ENCODE results near the gene TMEM269. TPM values are rescaled to one million over a fixed set of nuclear protein-coding genes. Genes with fewer than 3 reads are reported as not detected.
A peak's percentile ranks its signal among the peaks of the same experiment; 100 is the strongest.

The TMEM269 gene
- total and polyA plus RNA-seq, 9 of the 15 experiments (the other 6 are each of a cell fraction or from before 2014, with no cell fraction given): 0.09 to 0.49 (median 0.21) TPM

GRCh38 chr1:42822800-42823392 is 38.1 kb downstream of the TMEM269 start (continued):
- peak; percentile 66; the same call in 1 of the 2 replicates for TF ChIP-seq ARID3A (IDR thresholded peaks at IDR 0.05; ENCODE audit: borderline replicate concordance, low read depth, low read length)
- peak; percentile 21; the same call in 1 of the 2 replicates for TF ChIP-seq ZNF384 (IDR thresholded peaks at IDR 0.05; ENCODE audit: low read depth, low read length)
- no peak for TF ChIP-seq PHTF2 (CRISPR knock-in tag; IDR thresholded peaks at IDR 0.05)
- no peak for TF ChIP-seq RBM39 (optimal IDR thresholded peaks at IDR 0.05; ENCODE audit: low read depth, low read length)
- no peak for TF ChIP-seq ZNF696 (CRISPR knock-in tag; conservative IDR thresholded peaks at IDR 0.05)
- no peak for TF ChIP-seq ZNF184 (CRISPR knock-in tag; IDR thresholded peaks at IDR 0.05)
- TF ChIP-seq POLR2H (tag; IDR thresholded peaks at IDR 0.05; ENCODE audit: low read depth): peak; percentile 20; the same call in 1 of the 2 replicates
- no peak for TF ChIP-seq PATZ1 (CRISPR knock-in tag; IDR thresholded peaks at IDR 0.05; ENCODE audit: borderline replicate concordance)
- no peak for TF ChIP-seq ZNF76 (CRISPR knock-in tag; IDR thresholded peaks at IDR 0.05; ENCODE audit: borderline replicate concordance)
- peak; percentile 26 for TF ChIP-seq BRD9 (IDR thresholded peaks at IDR 0.05; ENCODE audit: low read depth, partially characterized antibody)
- TF ChIP-seq MBD2 (IDR thresholded peaks at IDR 0.05; ENCODE audit: borderline replicate concordance, low read depth): no peak
- TF ChIP-seq MEF2A (IDR thresholded peaks at IDR 0.05; ENCODE audit: control insufficient read depth, low read depth, low read length): no peak
- peak; percentile 64 for TF ChIP-seq SMARCE1 (IDR thresholded peaks at IDR 0.05)
- no peak for TF ChIP-seq TFAM (CRISPR knock-in tag; conservative IDR thresholded peaks at IDR 0.05)
- no peak for TF ChIP-seq ZBTB2 (IDR thresholded peaks at IDR 0.05)
- no peak for TF ChIP-seq TRIM25 (IDR thresholded peaks at IDR 0.05; ENCODE audit: borderline replicate concordance)
- no peak for TF ChIP-seq NFYB (IDR thresholded peaks at IDR 0.05; ENCODE audit: extremely low read depth, insufficient read length)
- TF ChIP-seq TCF7L2 (IDR thresholded peaks at IDR 0.05; ENCODE audit: low read depth, low read length): no peak
- TF ChIP-seq SNIP1 (IDR thresholded peaks at IDR 0.05; ENCODE audit: low read depth): no peak
- no peak for TF ChIP-seq KAT8 (IDR thresholded peaks at IDR 0.05; ENCODE audit: low read depth)
